ENCODE results near the gene ENTPD3. TPM values are rescaled to one million over a fixed set of nuclear protein-coding genes. Genes with fewer than 3 reads are reported as not detected.

Gene ENTPD3
- total and polyA plus RNA-seq, 2 of the 8 experiments (the other 6 are each of a cell fraction or from before 2014, with no cell fraction given) = 0.60 to 1.0 TPM

- POLR2A ChIA-PET (ENCODE audit: partially characterized antibody) = no interaction called here
- TF ChIP-seq USF2 (IDR thresholded peaks at IDR 0.05; ENCODE audit: low read length) (no peak), SP4 (IDR thresholded peaks at IDR 0.05; ENCODE audit: low read length) (no peak), ATF2 (IDR thresholded peaks at IDR 0.05; ENCODE audit: low read length) (no peak), GTF2F1 (IDR thresholded peaks at IDR 0.05; ENCODE audit: borderline replicate concordance, low read depth, low read length) (no peak), SP2 (IDR thresholded peaks at IDR 0.05; ENCODE audit: low read length) (no peak), TAF7 (optimal IDR thresholded peaks at IDR 0.05; ENCODE audit: borderline replicate concordance, low read depth, low read length) (no peak), CREB1 (IDR thresholded peaks at IDR 0.05) (no peak), TCF12 (IDR thresholded peaks at IDR 0.05; ENCODE audit: low read depth, low read length) (no peak), RNF2 (IDR thresholded peaks at IDR 0.05; ENCODE audit: borderline replicate concordance, low read depth, low read length, missing control alignments, poor library complexity, severe bottlenecking) (no peak), KDM1A (IDR thresholded peaks at IDR 0.05; ENCODE audit: borderline replicate concordance, low read length) (no peak), MAX (IDR thresholded peaks at IDR 0.05) (no peak), TAF1 (IDR thresholded peaks at IDR 0.05; ENCODE audit: low read depth, low read length) (no peak)
Measured at GRCh38 chr3:40339871-40340270, 47.1 kb upstream of the ENTPD3 start.

More at GRCh38 chr3:40339871-40340270, 47.1 kb upstream of the ENTPD3 start:
- Histone ChIP-seq H3K9ac (replicated peaks in 1 of 4; ENCODE audit: extremely low read depth in 1 of 4, low read depth in 3 of 4, low read length in 3 of 4) (no peak overlapping the region), H2BK15ac (ENCODE audit: low read length) (no peak overlapping the region), H4K8ac (ENCODE audit: extremely low read depth, insufficient read depth, low read length) (no peak overlapping the region), H2AFZ (ENCODE audit: low read length) (no peak overlapping the region), H3K4me2 (ENCODE audit: insufficient read depth in 1 of 2, low read depth in 2 of 2, low read length in 2 of 2) (no peak overlapping the region), H3K4me1 (replicated peaks in 1 of 4; ENCODE audit: control insufficient read depth in 3 of 4, insufficient read depth in 4 of 4, low read length in 3 of 4) (no peaks in the 10 kb centered on the region), H3K23ac (ENCODE audit: insufficient read length) (no peak overlapping the region), H2BK5ac (ENCODE audit: low read depth, low read length) (no peak overlapping the region), H3K14ac (ENCODE audit: insufficient read length) (no peak overlapping the region), H3K79me1 (ENCODE audit: low read depth, low read length) (no peaks in the 10 kb centered on the region), H3K79me2 (ENCODE audit: control insufficient read depth in 1 of 2, insufficient read depth in 2 of 2, low read length in 2 of 2) (no peaks in the 10 kb centered on the region), H3K9me3 (ENCODE audit: insufficient read depth in 2 of 2, low read depth in 1 of 2, low read length in 1 of 2) (no peaks in the 10 kb centered on the region), H2BK120ac (replicated peaks; ENCODE audit: low read depth, low read length) (no peak overlapping the region), H3K4ac (replicated peaks; ENCODE audit: insufficient read length, low read depth, low read length) (no peak overlapping the region), H4K91ac (replicated peaks; ENCODE audit: insufficient read length, low read length) (no peak overlapping the region), H3K27ac (ENCODE audit: low read depth, low read length) (no peak overlapping the region), H3K18ac (ENCODE audit: extremely low read depth, low read length) (no peak overlapping the region), H4K5ac (ENCODE audit: insufficient read length, low read depth, low read length) (no peak overlapping the region), H2BK12ac (ENCODE audit: low read depth, low read length) (no peak overlapping the region), H3K27me3 (replicated peaks in 1 of 4; ENCODE audit: control insufficient read depth in 3 of 4, extremely low read depth in 1 of 4, insufficient read depth in 3 of 4, low read length in 3 of 4) (no peaks in the 10 kb centered on the region), H4K20me1 (replicated peaks in 1 of 2; ENCODE audit: control insufficient read depth in 1 of 2, insufficient read depth in 2 of 2, low read length in 2 of 2) (no peaks in the 10 kb centered on the region), H2AK5ac (ENCODE audit: low read depth, low read length) (no peak overlapping the region), H3K36me3 (ENCODE audit: control insufficient read depth in 2 of 4, insufficient read depth in 4 of 4, low read length in 3 of 4) (no peaks in the 10 kb centered on the region), H3K4me3 (ENCODE audit: extremely low read depth in 1 of 4, insufficient read depth in 2 of 4, low read depth in 3 of 4, low read length in 4 of 4) (no peak overlapping the region), H3K56ac (replicated peaks; ENCODE audit: insufficient read length, low read depth, low read length) (no peak overlapping the region), H3K23me2 (ENCODE audit: low read depth, low read length) (no peaks in the 10 kb centered on the region), H2BK20ac (ENCODE audit: low read length) (no peak overlapping the region)
- FAIRE-seq (no peak), DNase-seq (ENCODE audit: low read depth in 1 of 2, low spot score in 2 of 2) (no peak)
- WGBS, 2 experiments (ENCODE audit: extremely low coverage in 1 of 2, insufficient coverage in 1 of 2, insufficient read length in 1 of 2, insufficient replicate concordance in 2 of 2, low coverage in 1 of 2, low lambda C conversion rate in 2 of 2, missing lambda C conversion rate in 1 of 2) = 88% methylated on average over 1 of the region's 1 CpG; no CpG with 5 or more reads in 1 of the 2 experiments
- CTCF ChIA-PET (ENCODE audit: partially characterized antibody) = interaction anchor here (0.6 to 2.1 kb wide), 8 partner anchors 11 to 236 kb away, joined by 3 to 6 read pairs (median 3); no protein-coding TSS in a partner anchor
